ENCODE data around the gene SLC26A1.

DNA sequence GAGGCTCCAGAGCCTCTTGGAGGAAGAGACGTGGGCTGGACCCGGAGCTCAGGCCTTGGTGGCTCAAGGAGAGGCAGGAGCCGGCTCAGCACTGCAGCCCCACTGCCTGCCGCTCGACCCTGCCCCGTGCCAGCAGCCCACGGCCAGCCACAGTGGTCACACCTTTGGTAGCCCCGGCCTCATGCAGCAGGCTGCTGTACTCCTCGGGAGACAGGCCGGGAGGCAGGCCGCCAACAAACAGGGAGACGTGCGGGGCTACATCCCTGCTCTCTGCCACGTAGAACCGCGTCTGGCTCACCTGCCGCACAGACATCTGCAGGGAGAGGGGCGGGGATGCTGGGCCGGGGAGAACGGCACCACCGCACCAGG, 27.5 kb downstream of the SLC26A1 start:
- TF ChIP-seq POLR2AphosphoS5 (IDR thresholded peaks at IDR 0.05; ENCODE audit: insufficient read depth, low read depth, low read length) = no peak
- TF ChIP-seq CTCF (IDR thresholded peaks at IDR 0.05; ENCODE audit: extremely low read depth in 1 of 2, insufficient read depth in 1 of 2, low read depth in 1 of 2, low read length in 2 of 2) = no peak
- no peak for TF ChIP-seq EZH2 (IDR thresholded peaks at IDR 0.05; ENCODE audit: borderline replicate concordance, low read depth, low read length, severe bottlenecking)
- TF ChIP-seq POLR2A (IDR thresholded peaks at IDR 0.05; ENCODE audit: low read depth, low read length) = no peak
- no peak for TF ChIP-seq MYC (IDR thresholded peaks at IDR 0.05; ENCODE audit: low read depth, low read length)

All from endothelial cell of umbilical vein (primary cell).